Stimulated activated CD4-positive, alpha-beta T cell treated with anti-CD3 and anti-CD28 coated beads, Interleukin-12 subunit alpha, Interleukin-12 subunit beta, amount 100 ng/mL, for 4 hours (primary cell): ENCODE data around the gene MS4A10.
A peak's percentile ranks its signal among the peaks of the same experiment; 100 is the strongest.

Experiments
- DNase-seq: peaks from one replicate; pipeline ENCODE4 v3.0.0-alpha.2; 2020

The MS4A10 gene

DNA sequence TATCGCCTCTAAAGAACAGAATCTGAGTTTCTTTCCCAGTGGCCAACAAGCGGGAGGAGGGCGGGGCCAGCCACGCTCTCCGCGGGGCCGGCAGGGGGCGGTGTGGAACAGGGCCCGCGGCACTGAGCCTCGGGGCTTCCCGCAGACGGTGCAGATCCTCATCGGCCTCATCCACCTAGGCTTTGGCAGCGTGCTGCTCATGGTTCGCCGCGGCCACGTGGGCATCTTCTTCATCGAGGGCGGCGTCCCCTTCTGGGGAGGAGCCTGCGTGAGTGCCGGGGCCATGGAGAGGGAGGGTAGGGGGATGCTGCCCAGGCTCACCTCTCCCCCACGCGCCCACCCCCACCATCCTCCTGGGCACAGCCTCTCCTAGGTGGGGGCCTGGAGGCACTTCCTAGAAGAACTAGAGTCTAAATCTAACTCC, 17.7 kb upstream of the MS4A10 start:
- no peak for DNase-seq

DNA sequence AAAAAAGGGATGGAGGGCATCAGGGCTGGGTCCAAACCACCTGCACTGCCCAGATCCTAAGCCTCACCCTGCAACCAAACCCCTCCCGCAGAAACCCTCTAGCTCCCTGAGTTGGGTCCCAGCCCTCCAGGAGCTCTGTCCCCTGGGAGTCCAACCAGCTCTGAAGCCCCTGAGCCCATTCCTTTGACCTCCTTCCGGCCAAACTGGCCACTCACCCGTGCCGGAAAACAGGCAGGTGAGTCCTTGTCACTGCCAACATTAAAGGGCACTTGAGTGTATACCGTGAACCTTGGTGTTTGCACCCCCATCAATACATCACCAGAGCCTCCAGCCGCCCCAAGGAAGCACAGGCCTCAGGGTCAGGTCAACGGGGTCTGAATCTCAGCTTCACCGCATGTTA, 16.9 kb upstream of the MS4A10 start:
- no peak for DNase-seq

GRCh38 chr11:60769273-60769672, 15.9 kb upstream of the MS4A10 start:
- no peak for DNase-seq

GRCh38 chr11:60769811-60770210, 15.3 kb upstream of the MS4A10 start:
- no peak for DNase-seq

DNA sequence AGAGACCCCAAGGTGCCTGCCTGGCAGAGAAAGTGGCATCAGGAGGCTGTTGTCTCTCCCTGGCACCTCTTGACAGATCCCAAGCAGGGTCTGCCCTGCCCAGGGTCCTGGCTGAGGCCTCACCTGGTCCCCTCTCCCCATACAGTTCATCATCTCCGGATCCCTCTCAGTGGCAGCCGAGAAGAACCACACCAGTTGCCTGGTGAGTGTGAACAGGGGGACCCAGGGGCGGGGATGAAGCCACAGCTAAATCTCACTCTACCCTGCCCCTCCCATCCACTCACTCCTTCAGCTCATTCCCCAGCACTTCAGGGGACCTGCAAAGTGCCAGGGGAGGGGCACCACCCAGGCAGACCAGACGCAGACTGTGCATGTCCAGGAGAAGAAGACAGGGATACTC, 14.0 kb upstream of the MS4A10 start:
- DNase-seq, result no peak

GRCh38 chr11:60771879-60772525, 13.1 kb upstream of the MS4A10 start:
- DNase-seq, result no peak

DNA sequence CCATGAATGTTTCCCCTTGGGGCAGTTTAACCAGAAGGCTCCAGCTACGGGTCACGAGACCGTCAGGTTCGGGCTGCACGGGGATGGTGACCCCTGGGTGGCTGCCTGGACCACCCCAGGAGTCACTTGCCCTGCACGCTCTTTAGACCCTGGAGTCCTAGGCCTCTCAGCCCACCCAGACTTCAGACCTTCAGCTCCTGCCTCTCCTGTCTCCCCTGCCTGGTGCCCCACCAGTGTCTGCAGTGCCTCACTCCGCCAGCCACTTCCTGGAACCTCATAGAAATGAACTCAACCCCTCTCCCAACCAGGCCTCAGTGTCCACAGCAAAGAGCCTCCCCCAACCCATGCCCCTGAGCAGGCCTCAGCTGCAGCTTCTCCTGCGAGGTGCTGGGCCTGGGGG, 12.5 kb upstream of the MS4A10 start:
- DNase-seq, result no peak

DNA sequence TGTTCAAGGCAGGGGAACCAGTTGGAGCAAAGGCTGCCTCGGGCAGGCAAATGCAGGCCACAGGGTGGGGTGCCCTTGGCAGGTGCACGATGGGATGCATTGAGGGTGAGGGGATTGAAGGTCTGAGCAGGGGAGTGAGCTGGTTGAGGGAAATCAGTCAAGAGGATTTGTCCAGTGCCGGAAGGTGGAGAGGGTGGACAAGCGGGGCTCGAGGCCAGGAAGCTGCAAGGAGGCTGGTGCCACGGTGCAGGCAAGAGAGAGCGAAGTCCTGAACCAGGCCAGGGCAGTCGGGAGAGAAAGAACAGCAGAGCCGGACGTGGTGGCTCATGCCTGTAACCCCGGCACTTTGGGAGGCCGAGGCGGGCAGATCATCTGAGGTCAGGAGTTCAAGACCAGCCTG, 10.4 kb upstream of the MS4A10 start:
- DNase-seq, result no peak

GRCh38 chr11:60775420-60775961, 9.6 kb upstream of the MS4A10 start:
- peak; percentile 78 for DNase-seq

DNA sequence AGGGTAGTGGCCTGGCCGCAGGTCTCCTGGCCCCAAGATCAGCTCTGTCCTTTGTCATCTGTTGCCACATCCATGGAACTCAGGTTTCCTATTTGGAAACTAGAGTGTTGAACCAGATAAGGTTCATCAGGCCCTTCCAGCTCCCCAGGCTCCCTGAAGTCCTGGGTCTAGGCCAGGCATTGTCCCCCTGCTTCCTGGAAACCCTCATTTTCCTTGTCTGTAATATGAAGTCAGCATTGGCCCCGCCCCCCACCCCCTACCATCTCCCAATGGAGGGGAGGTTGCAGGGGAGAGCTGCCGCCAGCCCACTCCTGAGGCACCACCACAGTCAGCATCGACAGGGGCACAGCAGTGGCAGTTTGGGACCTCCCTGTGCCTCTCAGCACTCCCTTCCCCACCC, 9.0 kb upstream of the MS4A10 start:
- DNase-seq, result no peak

- no peak for DNase-seq
Measured at GRCh38 chr11:60777106-60777505, 8.0 kb upstream of the MS4A10 start.

GRCh38 chr11:60777572-60777971, 7.6 kb upstream of the MS4A10 start:
- DNase-seq, result no peak

- no peak for DNase-seq
Measured at GRCh38 chr11:60780065-60780464, 5.1 kb upstream of the MS4A10 start.

DNA sequence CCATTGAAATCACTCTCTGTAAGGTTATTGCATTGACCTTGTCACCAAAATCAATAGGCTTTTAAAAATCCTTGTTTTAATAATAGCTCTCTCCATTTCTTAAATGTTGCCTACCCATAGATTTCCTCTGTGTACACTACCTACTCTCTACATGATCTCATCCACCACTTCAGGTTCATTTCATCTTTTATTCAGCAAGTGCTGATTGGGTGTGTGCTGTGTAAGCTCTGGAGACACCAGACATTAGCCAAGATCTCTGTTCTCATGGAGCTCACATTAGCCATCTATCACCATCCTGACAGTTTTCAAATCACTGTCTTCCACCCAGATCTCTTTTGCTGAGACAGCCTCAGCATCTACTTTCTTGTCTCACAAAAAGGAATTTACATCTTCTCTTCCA, 4.4 kb upstream of the MS4A10 start:
- DNase-seq, result no peak

GRCh38 chr11:60781286-60781980, 3.7 kb upstream of the MS4A10 start:
- no peak for DNase-seq

- DNase-seq, result no peak
Measured at GRCh38 chr11:60781981-60782316, 3.2 kb upstream of the MS4A10 start.

GRCh38 chr11:60782393-60783140, 2.6 kb upstream of the MS4A10 start:
- DNase-seq, result no peak

DNA sequence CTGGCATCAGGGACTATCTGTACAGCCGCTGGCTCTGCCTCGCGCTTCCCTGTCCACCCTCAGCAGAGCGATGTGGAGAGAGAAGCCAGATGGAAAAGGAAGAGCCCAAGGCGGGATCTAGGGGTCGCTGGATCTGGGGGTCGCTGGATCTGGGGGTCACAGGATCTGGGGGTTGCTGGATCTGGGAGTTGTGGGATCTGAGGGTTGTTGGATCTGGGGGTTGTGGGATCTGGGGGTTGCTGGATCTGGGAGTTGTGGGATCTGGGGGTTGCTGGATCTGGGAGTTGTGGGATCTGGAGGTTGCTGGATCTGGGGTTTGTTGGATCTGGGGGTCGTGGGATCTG, 2.0 kb upstream of the MS4A10 start:
- no peak for DNase-seq

GRCh38 chr11:60783911-60784310, 1.2 kb upstream of the MS4A10 start:
- no peak for DNase-seq

DNA sequence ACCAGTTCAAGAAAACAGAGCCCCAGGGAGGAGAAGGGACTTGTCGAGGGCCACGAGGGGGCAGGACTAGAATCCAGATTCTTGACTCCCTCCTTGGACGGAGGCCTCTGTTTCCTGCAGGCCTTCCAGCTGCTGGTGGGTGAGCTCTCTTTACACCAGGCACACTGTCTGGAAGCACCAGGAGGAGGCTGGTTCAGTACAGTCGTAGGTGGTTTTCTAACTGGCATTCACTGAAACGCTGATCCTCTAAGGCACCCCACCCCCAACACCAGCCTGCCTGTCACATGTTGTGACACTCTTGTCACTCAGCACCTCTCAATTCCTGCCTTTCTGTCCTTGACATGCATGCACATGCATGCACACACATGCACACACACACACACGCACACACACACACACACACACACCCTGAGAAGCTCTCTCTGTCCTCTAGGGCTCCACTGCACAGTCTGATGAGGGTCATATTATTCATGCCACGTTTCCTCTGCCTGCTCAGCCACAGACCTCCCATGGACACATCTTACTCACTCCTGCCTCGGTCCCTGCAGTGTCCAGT, 751 bp downstream of the MS4A10 start:
- no peak for DNase-seq

DNA sequence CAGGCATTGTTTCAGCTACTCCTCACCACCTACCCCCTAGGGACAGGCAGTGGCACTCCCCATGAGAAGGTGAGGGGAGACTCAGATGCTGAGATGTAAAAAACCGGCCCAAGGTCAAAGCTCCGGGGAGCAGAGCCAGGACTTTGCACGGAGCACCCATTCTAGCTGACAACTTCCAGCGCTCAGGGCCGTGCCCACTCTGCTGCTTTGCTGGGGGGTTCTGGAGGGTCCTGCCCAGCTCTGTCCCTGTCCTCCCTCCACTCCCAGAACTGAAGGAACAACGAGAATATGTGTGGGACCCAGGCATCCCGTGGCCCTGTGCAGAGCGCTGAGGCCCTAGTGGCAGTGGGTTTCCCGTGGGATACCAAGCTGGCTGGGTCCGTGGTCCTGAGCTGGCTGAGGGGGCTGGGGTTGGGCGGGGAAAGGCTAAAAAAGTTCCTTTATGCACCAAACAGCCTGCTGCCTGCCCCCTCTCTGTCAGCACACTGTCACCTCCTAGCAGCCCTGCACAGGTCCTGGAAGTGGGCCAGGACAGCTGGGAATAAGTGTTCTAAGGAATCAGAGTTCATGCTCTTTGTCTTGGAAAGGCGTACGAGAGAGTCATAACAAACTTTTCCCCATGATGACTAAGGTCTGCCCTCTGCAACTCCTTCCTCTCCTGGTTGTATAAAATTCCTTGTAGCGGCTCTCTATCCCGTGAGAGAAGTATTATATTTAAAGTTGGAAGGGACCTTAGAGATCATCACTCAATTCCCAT, 1.9 kb downstream of the MS4A10 start:
- DNase-seq, result no peak

- no peak for DNase-seq
Measured at GRCh38 chr11:60788401-60789125, 3.4 kb downstream of the MS4A10 start.
